Measurements from ENCODE around the gene RAB27A. TPM values are rescaled to one million over a fixed set of nuclear protein-coding genes. Genes with fewer than 3 reads are reported as not detected.
"Not testable (repeated sequence)": the region's sequence is repeated elsewhere in the genome, so short reads cannot be mapped to it uniquely, and the experiment has no call there.

RAB27A gene
- total and polyA plus RNA-seq, 12 donors: 3.0 to 13.9 (median 4.3) TPM

- no peak for ATAC-seq
- Histone ChIP-seq H3K4me3 (no peak overlapping the region), H3K4me1 (peaks cover 0 to 91% (median 0%) of the 10 kb centered on the region in 9 donors), H3K36me3 (peaks cover 0 to 6% (median 0%) of the 10 kb centered on the region in 9 donors), H3K9me3 (no peaks in the 10 kb centered on the region), H3K27ac (peak overlapping the region in 1 of 10 donors; percentile 77), H3K27me3 (no peaks in the 10 kb centered on the region)
- DNase-seq: no peak
- no peak for TF ChIP-seq CTCF (IDR thresholded peaks at IDR 0.05)
- intact Hi-C loops (cut with DNase I): no loop called here
- 62 to 71% methylated on average over 4 of the region's 4 CpGs for WGBS, 2 donors
Observed at GRCh38 chr15:55250941-55251340, 38.7 kb downstream of the RAB27A start.

GRCh38 chr15:55250392-55250791, 39.2 kb downstream of the RAB27A start:
- 72 to 75% methylated on average over 2 of the region's 2 CpGs for WGBS, 2 donors
- peak overlapping the region in 1 of 10 donors; percentile 77 for H3K27ac ChIP-seq
- intact Hi-C loops (cut with DNase I): no loop called here
- no peaks in the 10 kb centered on the region for H3K27me3 ChIP-seq
- peaks cover 0 to 6% (median 0%) of the 10 kb centered on the region in 9 donors for H3K36me3 ChIP-seq
- DNase-seq (no peak), ATAC-seq (peak in 2 of 8 donors; percentile 47 to 77)
- no peak for TF ChIP-seq CTCF (IDR thresholded peaks at IDR 0.05)
- peaks cover 0 to 86% (median 0%) of the 10 kb centered on the region in 9 donors for H3K4me1 ChIP-seq
- H3K9me3 ChIP-seq: no peaks in the 10 kb centered on the region
- no peak overlapping the region for H3K4me3 ChIP-seq

GRCh38 chr15:55249885-55250284, 39.7 kb downstream of the RAB27A start:
- DNase-seq; ATAC-seq; H3K27me3 ChIP-seq; H3K9me3 ChIP-seq; H3K36me3 ChIP-seq; intact Hi-C loops (cut with DNase I); H3K4me3 ChIP-seq: not testable (repeated sequence)
- WGBS, 2 donors: 92 to 95% methylated on average over 9 of the region's 9 CpGs
- Histone ChIP-seq H3K27ac (peak overlapping the region in 1 of 10 donors; percentile 77), H3K4me1 (peaks cover 0 to 81% (median 0%) of the 10 kb centered on the region in 9 donors)

- ATAC-seq: no peak
Observed at GRCh38 chr15:55248895-55249294, 40.7 kb downstream of the RAB27A start.

More at GRCh38 chr15:55248895-55249294, 40.7 kb downstream of the RAB27A start:
- Histone ChIP-seq H3K27ac (no peak overlapping the region), H3K4me1 (peaks cover 0 to 71% (median 0%) of the 10 kb centered on the region in 9 donors), H3K4me3 (no peak overlapping the region), H3K9me3 (no peaks in the 10 kb centered on the region), H3K36me3 (peaks cover 0 to 6% (median 0%) of the 10 kb centered on the region in 9 donors), H3K27me3 (no peaks in the 10 kb centered on the region)
- no peak for DNase-seq
- no peak for TF ChIP-seq CTCF (IDR thresholded peaks at IDR 0.05)
- intact Hi-C loops (cut with DNase I): no loop called here
- WGBS, 2 donors: 81 to 95% methylated on average over 1 of the region's 1 CpG
